Activated naive CD4-positive, alpha-beta T cell treated with anti-CD3 and anti-CD28 coated beads, Interleukin-2, amount 50 U/mL, for 72 hours (primary cell): Measurements from ENCODE around the gene LSAMP. TPM values are rescaled to one million over a fixed set of nuclear protein-coding genes. Genes with fewer than 3 reads are reported as not detected.
"Not testable (repeated sequence)": the region's sequence is repeated elsewhere in the genome, so short reads cannot be mapped to it uniquely, and the experiment has no call there.

ENCODE experiments used
- ATAC-seq, 2 donors: fragments of 150-1000 bp; cut with Tn5 transposase; 2 replicates each; pipeline ENCODE4 v1.10.0; 2021; ENCODE audit warnings: mild to moderate bottlenecking in 2 of 2, moderate library complexity in 2 of 2
- DNase-seq, 2 donors: peaks; one replicate each; pipeline ENCODE4 v3.0.0; 2021 to 2022; ENCODE audit warnings: low spot score in 2 of 2
- H3K27ac Mint-ChIP-seq, 2 donors: one replicate each; pipeline ENCODE4 v1.8.0; 2022; ENCODE audit warnings: mild to moderate bottlenecking in 2 of 2, mixed read lengths in 2 of 2
- H3K36me3 Mint-ChIP-seq, 2 donors: one replicate each; pipeline ENCODE4 v1.8.0; 2022; ENCODE audit warnings: mixed read lengths in 2 of 2
- H3K9me3 Mint-ChIP-seq, 2 donors: one replicate each; pipeline ENCODE4 v1.8.0; 2022; ENCODE audit warnings: mixed read lengths in 2 of 2
- total RNA-seq, 2 donors: library from RNA; stranded (reverse); gene quantifications; one replicate each; pipeline ENCODE4 v1.2.3, GENCODE V29; 2022

Gene LSAMP
- total RNA-seq, 2 donors from 2014 or later: not detected

DNA sequence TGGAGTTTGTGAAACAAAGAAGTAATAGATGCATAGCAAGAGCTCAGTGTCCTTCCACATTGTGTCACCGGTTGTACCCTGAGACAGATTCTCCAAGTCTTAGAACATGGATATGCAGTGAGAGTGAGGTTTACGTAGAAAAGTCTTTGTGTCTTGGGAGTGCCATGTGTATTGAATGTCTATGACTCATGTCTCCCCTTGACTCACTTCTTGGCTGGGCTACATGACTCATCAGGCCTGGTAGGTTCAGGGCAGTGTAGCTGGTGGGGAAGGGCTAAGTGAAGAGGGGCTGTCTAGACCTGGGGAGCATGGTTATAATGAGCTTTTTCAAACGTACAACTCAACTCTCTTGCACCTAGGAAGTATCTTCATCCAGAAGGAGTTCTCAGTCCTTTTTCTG, 654.5 kb downstream of the LSAMP start:
- H3K27ac Mint-ChIP-seq: no peak overlapping the region
- DNase-seq (peak in 1 of 2 donors; percentile 52), ATAC-seq (peak; percentile 96 to 98)
- peaks cover 0 to 3% of the 10 kb centered on the region in 2 donors for H3K9me3 Mint-ChIP-seq
- no peaks in the 10 kb centered on the region for H3K36me3 Mint-ChIP-seq

DNA sequence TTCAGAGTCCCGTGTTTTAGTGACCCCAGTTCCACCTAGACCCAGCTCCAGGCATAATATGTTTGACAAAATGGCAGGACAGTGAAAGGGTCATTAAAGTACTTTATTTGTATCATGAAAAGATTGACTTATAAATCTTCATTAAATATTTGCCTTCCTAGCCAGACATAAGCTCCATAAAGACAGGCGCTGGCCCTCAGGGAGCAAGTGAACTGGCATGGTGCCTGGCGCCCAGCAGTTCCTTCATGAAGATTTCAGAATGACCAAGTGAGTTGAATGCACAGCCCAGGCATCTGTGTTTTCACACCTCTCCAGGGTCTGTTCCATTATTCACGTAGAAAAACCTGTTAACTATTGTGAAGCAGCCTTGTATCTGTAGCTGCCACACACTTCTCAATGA, 655.8 kb downstream of the LSAMP start:
- no peaks in the 10 kb centered on the region for H3K36me3 Mint-ChIP-seq
- ATAC-seq (no peak), DNase-seq (no peak)
- no peak overlapping the region for H3K27ac Mint-ChIP-seq
- peaks cover 0 to 3% of the 10 kb centered on the region in 2 donors for H3K9me3 Mint-ChIP-seq

DNA sequence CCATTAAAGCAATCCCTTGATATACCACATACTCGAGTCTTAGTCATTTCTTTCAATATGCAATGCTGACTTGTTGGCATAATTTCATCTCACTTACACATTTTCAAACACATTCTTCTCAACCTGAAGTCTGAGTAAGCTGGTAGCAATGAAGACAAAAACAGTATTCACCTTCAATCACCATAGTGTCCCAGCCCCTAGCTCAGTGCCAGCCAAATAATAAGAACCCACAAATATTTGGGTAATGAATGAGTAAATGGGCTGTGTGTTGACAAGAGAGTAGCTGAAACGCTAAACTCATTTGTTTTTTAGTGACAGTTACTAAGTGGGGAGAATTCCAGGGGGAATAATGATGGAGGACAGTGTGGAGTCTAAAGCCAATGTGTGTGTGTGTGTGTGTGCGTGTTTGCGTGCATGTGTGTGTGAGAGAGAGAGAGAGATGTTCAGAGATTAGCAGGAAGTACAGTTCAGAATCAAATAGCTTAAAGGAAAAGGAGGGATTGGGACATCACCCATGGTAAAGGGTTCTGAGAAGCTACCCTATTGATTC, 656.3 kb downstream of the LSAMP start:
- H3K9me3 Mint-ChIP-seq: peaks cover 0 to 3% of the 10 kb centered on the region in 2 donors
- no peaks in the 10 kb centered on the region for H3K36me3 Mint-ChIP-seq
- H3K27ac Mint-ChIP-seq: no peak overlapping the region
- DNase-seq (no peak), ATAC-seq (peak in 1 of 2 donors; percentile 3)

DNA sequence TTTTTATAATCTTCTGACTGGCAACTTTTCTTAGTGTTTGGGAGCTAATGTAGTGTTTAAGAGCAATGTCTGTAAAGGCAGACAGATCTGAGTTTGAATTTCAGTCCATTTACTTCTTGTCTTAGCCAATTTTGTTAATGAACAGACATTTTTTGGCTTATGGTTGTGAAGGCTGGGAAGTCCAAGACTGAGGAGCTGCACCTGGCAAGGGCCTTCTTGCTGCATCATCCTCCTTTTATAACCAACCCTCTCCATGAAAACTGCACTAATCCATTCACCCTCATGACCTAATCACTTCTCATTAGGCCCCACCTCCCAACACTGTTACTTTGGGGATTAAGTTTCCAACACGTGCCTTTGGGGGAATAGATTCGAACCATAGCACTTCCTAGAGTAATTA, 657.5 kb downstream of the LSAMP start:
- peaks cover 0 to 3% of the 10 kb centered on the region in 2 donors for H3K9me3 Mint-ChIP-seq
- no peaks in the 10 kb centered on the region for H3K36me3 Mint-ChIP-seq
- DNase-seq (no peak), ATAC-seq (no peak)
- H3K27ac Mint-ChIP-seq: no peak overlapping the region

DNA sequence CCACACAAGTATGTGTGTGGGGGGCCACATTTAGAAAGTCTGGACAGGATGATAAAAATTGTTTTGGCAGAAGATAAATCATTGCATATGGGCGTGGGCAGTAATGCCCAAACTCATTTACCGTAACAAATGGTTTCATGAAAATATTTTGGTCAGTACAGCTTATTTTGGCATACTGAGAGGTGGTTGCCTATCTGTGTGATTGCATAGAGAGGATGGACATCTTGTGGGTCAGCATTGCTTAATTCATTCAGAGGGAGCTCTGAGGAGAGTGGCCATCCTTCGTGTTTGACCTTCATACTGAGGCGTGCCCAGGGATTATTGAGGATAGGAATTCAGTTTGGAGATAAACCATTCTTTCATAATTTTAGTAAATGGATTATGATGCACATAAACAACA, 659.5 kb downstream of the LSAMP start:
- DNase-seq (no peak), ATAC-seq (no peak)
- H3K27ac Mint-ChIP-seq: no peak overlapping the region
- peaks cover 0 to 3% of the 10 kb centered on the region in 2 donors for H3K9me3 Mint-ChIP-seq
- H3K36me3 Mint-ChIP-seq: no peaks in the 10 kb centered on the region

DNA sequence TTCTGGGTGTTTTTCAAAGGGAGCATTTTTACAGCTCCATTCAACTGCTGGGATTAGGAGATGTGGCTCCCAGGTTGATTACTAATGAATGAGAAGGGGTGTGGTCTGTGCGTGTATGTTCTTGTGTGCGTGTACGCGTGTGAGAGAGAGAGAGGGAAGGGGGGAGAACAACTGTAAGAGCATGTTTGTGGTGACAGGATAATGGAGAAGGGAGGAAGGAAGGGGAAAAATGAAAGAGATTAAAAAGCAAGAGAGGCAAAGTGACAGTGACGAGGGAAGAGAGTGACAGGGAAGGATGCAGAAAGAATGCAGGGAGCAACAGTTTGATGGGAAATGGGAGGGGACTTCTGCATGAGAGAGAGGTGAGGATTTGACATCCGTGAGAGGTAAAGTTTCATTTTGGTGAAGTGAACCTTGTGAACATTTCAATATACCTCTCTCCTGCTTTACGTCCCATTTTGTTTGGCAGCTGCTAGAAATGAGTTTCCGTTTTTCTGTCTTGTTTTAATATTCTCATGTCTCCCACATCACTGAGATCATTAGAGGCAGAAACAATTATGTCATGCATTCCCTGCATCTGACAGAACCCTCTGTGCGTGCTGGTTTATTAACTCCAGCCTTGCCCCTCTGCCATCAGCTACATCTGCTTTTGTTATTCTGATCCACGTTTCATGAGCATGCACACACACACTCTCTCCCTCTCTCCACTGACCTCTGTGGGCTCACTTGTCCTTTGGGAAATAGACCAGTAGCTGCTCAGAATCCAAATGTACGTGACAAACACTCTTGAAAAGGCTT, 660.3 kb downstream of the LSAMP start:
- no peaks in the 10 kb centered on the region for H3K36me3 Mint-ChIP-seq
- DNase-seq (no peak), ATAC-seq (no peak)
- H3K9me3 Mint-ChIP-seq: peaks cover 0 to 3% of the 10 kb centered on the region in 2 donors
- H3K27ac Mint-ChIP-seq: peak overlapping the region; percentile 81 to 92

DNA sequence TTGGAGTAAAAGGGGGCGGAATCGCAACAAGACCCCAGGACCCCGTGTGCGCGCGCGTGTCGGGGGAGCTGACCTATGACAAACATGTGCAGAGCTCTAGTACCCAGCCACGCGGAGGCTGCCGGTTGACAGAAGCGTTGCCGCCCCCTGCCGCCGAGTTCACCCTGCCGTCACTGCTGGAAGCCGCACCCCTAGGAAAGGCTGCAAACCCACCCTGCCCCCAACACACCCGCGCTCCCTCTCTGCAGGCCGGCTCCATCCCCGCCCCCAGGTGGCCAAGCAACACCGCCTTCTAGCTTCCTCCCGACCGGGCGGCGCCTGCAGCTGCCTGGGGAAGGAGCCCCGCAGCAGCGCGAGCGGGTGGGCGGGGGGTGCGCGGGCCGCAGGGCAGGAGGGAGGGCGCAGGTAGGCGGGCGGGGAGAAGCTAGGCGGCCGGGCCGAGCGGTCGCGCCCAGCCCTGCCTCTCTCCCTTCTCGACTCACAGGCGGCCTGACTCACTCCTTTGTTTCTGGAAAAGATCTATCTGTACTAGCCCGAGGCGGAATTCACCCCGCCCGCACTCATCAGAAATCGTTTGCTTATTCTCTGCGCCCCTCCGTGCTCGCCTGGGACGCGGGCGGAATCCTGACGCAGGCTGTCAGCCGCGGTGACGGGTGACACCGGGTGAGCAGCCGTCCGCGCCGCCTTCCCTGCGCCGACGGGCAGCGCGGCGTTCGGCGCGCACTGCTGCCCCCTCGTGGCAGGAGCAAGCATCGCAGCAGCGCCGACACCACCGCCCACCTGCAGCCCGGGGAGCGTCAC, 661.1 kb downstream of the LSAMP start:
- DNase-seq (peak; percentile 85 to 89), ATAC-seq (peak; percentile 88 to 93)
- H3K9me3 Mint-ChIP-seq: peaks cover 0 to 2% of the 10 kb centered on the region in 2 donors
- H3K27ac Mint-ChIP-seq: peak overlapping the region; percentile 81 to 92
- H3K36me3 Mint-ChIP-seq: no peaks in the 10 kb centered on the region

DNA sequence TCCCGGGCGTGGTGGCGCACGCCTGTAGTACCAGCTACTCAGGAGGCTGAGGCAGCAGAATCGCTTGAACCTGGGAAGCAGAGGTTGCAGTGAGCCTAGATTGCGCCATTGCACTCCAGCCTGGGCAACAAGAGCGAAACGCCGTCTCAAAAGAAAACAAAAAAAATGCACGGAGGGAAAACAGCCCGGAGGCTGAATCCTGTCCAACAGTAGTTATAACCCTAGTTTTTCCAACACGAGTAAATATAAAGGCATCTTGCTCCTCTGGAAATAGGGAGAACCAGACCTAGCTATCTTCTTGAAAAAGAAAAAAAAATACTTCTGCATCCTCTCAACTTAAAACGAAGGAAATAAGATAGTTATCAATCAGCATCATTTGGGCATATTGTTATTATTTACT, 661.9 kb downstream of the LSAMP start:
- H3K36me3 Mint-ChIP-seq, H3K27ac Mint-ChIP-seq, ATAC-seq, DNase-seq, H3K9me3 Mint-ChIP-seq: not testable (repeated sequence)

DNA sequence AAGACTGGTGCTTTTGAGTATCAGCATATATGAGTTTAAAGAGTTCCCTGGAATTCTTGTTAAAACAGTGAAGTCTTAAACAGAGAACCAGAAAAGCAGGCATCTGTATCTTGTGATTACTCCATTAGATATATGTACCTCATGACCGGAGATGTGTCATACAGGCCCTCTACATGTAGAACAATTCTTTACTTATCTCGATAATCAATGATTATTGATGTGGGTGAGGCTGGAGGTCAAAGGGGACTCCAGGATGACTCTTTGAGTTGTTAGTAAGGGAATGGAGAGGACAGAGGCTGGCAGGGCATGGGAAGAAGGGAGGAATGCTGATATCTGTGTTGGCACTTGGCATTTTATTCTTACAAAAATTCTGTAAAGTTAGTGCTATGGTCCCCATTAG, 666.3 kb downstream of the LSAMP start:
- Mint-ChIP-seq H3K9me3 (no peaks in the 10 kb centered on the region), H3K27ac (no peak overlapping the region), H3K36me3 (no peaks in the 10 kb centered on the region)
- no peak for DNase-seq
- ATAC-seq: no peak

DNA sequence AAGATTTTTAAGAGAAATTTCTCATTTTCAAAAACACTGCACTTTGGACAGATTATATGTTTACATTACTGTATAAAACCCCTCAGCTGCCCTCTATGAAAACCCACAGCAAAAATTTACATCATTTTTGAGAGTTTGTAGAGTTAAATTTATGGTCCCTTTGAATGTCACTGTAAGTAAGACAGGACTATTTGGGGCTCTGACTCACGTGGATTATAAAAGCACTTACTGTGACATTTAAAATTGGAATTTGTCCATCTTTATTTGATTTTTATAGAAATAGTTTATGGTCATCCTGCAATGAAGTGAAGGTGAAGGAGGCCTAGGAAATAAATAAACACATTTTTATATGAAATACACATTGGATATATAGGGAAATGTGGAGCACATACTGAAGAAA, 672.3 kb downstream of the LSAMP start:
- ATAC-seq (no peak), DNase-seq (no peak)
- H3K9me3 Mint-ChIP-seq: no peaks in the 10 kb centered on the region
- H3K36me3 Mint-ChIP-seq: no peaks in the 10 kb centered on the region
- no peak overlapping the region for H3K27ac Mint-ChIP-seq

DNA sequence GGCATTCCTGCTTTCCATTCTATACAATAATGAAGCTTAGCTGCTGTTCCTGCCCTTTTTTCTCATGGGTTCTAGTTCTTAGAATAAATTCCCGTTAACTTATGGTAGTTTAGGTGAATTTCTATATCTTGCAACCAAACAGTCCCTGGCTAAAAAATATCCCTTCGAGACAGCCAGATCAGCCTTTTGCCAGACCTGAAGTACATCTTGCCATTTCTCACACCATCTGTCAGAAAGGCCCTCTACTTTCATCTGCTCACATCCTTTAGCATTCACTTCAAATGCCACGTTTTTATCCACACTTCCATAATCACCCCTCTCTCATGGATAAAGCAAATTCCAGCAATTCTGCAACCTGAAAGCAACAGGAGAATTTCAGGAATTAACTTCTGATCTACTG, 676.6 kb downstream of the LSAMP start:
- Mint-ChIP-seq H3K27ac (no peak overlapping the region), H3K9me3 (no peaks in the 10 kb centered on the region), H3K36me3 (no peaks in the 10 kb centered on the region)
- ATAC-seq (no peak), DNase-seq (no peak)

DNA sequence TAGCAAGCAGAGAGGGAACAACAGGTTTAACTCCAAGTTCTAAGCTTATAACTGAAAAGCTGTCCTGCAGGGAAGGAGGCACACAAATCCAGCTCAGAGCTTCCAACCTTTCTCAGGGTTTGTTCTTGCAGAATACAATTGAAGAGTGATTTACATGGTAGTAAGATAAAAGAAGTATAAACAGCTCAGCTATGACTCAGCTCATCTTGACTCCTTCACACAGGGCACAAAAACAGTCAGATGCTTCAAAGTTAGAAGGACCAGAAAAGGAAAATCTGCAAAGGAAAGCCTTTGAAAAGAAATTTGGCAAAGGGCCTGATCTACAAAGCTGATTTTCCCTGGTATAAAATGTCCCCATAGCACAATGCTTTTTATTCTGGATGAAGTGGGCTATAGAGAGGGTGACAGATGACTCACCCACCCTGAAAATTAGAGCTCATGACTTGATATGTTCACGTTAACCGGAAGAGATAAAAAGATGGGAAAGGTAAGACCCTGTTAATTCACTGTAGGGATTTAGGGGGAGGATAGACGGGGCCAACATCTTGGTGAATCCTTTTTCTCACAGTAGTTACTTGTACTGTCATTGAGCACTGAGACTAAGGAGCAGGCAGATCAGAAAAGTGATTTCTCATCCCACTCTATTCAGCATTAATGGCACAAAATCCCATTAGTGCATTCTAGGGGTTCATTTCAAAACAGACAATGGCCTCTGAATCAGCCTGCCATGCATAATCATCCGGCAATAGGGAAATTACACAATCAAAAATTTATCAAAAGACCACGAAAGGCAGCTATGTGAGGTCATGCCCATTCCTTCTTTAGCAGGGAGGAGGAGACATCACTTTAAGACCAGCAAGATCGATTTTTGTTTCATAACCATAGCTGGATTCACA, 678.5 kb downstream of the LSAMP start:
- no peak overlapping the region for H3K27ac Mint-ChIP-seq
- no peaks in the 10 kb centered on the region for H3K36me3 Mint-ChIP-seq
- DNase-seq: no peak

DNA sequence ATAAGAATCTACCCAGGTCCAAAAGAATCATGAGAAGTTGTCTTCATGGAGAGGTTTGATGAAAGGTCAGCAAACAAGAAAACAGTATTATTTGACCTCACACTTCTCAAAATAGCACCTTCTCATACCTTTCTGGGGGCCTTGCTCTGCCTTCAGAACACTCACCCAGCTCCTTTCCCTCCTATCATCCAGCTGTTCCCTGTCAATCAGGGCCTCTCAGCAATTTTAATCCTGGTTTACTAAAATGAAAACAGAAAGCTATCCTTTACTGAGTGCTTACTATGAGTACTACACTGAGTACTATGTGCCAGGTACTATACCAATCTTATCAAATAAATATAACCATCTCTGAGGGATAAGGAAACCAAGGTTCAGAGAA, 683.4 kb downstream of the LSAMP start:
- no peaks in the 10 kb centered on the region for H3K9me3 Mint-ChIP-seq
- DNase-seq (no peak), ATAC-seq (no peak)
- H3K36me3 Mint-ChIP-seq: no peaks in the 10 kb centered on the region
- no peak overlapping the region for H3K27ac Mint-ChIP-seq

More for the DNA sequence above, 678.5 kb downstream of the LSAMP start:
- no peak for ATAC-seq
- no peaks in the 10 kb centered on the region for H3K9me3 Mint-ChIP-seq

DNA sequence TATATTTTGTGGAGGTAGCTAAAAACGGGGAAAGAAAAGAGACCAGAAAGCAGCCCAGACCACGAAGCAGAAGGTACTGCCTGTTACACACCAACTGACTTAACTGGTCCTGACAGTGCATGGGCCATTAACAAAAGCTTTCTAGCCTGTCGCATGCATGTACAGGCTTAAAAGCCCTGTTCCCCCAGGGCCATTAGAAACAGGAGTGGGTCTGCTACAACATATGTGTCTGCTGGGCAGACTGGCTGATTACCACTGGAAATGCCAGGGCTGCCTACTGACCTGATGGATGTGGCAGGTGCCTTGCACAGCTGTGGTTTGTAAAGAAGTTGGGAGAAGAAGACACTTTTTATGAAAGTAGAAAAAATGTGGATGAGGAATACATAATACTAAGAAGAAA, 684.6 kb downstream of the LSAMP start:
- no peaks in the 10 kb centered on the region for H3K36me3 Mint-ChIP-seq
- no peak overlapping the region for H3K27ac Mint-ChIP-seq
- ATAC-seq (no peak), DNase-seq (no peak)
- no peaks in the 10 kb centered on the region for H3K9me3 Mint-ChIP-seq

DNA sequence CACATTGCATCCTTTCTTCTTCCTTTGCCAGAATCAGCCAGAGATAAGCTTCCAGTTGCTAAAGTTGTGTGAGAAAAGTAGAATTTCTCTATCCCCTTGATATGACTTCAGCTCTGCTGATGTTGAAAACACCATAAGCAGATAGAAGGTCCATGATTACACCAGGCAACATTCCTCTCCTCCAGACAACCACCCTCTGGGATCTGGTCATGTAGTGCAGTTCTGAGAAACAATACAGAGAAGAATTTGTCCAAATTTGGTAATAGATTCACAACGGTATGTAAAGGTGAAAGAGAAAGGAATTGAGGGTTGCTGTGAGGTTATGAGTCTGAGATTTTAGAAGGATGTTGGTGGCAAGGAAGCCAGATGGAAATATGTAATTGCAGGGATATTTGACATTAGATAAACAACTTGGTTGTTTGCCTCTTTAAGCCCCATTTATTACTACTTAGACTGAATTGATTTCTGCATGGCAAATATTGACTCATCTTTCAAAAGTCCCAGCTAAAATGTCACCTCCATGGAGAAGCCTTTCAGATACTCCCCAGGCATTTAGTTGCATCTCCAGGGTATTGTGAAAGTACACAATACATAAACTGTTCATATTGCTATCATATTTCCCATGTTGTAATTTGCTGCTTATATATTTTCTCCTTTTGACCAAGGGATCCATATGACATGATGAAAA, 687.1 kb downstream of the LSAMP start:
- no peaks in the 10 kb centered on the region for H3K36me3 Mint-ChIP-seq
- H3K9me3 Mint-ChIP-seq: no peaks in the 10 kb centered on the region
- DNase-seq (no peak), ATAC-seq (no peak)
- no peak overlapping the region for H3K27ac Mint-ChIP-seq

DNA sequence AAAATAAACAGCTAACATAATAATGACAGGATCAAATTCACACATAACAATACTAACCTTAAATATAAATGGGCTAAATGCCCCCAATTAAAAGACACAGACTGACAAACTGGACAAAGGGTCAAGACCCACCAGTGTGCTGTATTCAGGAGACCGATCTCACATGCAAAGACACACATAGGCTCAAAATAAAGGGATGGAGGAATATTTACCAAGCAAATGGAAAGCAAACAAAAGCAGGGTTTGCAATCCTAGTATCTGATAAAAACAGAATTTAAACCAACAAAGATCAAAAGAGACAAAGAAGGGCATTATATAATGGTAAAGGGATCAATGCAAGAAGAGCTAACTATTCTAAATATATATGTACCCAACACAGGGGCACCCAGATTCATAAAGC, 692.3 kb downstream of the LSAMP start:
- not testable (repeated sequence) for ATAC-seq, DNase-seq, H3K9me3 Mint-ChIP-seq, H3K27ac Mint-ChIP-seq, H3K36me3 Mint-ChIP-seq
